HEK293T (cell line): ENCODE measurements around the gene PRDX2.

Experiments used
- ARNT ChIP-seq: fragments of 450-650 bp; IDR thresholded peaks from 2 replicates; pipeline ENCODE4 v1.6.1; 2017; ENCODE audit warnings: mild to moderate bottlenecking
- BHLHE40 ChIP-seq: fragments of 450-650 bp; IDR thresholded peaks from 2 replicates; pipeline ENCODE4 v1.6.1; 2016; ENCODE audit warnings: mild to moderate bottlenecking, moderate library complexity, borderline replicate concordance
- CTBP1 ChIP-seq: fragments of 450-650 bp; IDR thresholded peaks from 2 replicates; pipeline ENCODE4 v1.6.1; 2016; ENCODE audit warnings: borderline replicate concordance
- FOXK2 ChIP-seq: fragments of 450-650 bp; IDR thresholded peaks from 2 replicates; pipeline ENCODE4 v1.6.1; 2016; ENCODE audit warnings: mild to moderate bottlenecking
- HDGF ChIP-seq: fragments of 450-650 bp; IDR thresholded peaks from 2 replicates; pipeline ENCODE4 v1.6.1; 2017; ENCODE audit warnings: antibody characterized with exemption, borderline replicate concordance
- L3MBTL2 ChIP-seq: fragments of 450-650 bp; conservative IDR thresholded peaks from 2 replicates; pipeline ENCODE4 v1.6.1; 2016; ENCODE audit warnings: mild to moderate bottlenecking
- LEF1 ChIP-seq: fragments of 450-650 bp; IDR thresholded peaks from 2 replicates; pipeline ENCODE4 v1.6.1; 2017; ENCODE audit warnings: mild to moderate bottlenecking, borderline replicate concordance
- NFRKB ChIP-seq: fragments of 450-650 bp; IDR thresholded peaks from 2 replicates; pipeline ENCODE4 v1.6.1; 2016; ENCODE audit warnings: mild to moderate bottlenecking, moderate library complexity
- SP1 ChIP-seq: fragments of 450-650 bp; IDR thresholded peaks from 2 replicates; pipeline ENCODE4 v1.6.1; 2017
- SUZ12 ChIP-seq: fragments of 450-650 bp; IDR thresholded peaks from 2 replicates; pipeline ENCODE4 v1.6.1; 2016; ENCODE audit warnings: mild to moderate bottlenecking
- TARDBP ChIP-seq: fragments of 450-650 bp; IDR thresholded peaks from 2 replicates; pipeline ENCODE4 v1.6.1; 2016
- ZNF384 ChIP-seq: fragments of 450-650 bp; IDR thresholded peaks from 2 replicates; pipeline ENCODE4 v1.6.1; 2016

DNA sequence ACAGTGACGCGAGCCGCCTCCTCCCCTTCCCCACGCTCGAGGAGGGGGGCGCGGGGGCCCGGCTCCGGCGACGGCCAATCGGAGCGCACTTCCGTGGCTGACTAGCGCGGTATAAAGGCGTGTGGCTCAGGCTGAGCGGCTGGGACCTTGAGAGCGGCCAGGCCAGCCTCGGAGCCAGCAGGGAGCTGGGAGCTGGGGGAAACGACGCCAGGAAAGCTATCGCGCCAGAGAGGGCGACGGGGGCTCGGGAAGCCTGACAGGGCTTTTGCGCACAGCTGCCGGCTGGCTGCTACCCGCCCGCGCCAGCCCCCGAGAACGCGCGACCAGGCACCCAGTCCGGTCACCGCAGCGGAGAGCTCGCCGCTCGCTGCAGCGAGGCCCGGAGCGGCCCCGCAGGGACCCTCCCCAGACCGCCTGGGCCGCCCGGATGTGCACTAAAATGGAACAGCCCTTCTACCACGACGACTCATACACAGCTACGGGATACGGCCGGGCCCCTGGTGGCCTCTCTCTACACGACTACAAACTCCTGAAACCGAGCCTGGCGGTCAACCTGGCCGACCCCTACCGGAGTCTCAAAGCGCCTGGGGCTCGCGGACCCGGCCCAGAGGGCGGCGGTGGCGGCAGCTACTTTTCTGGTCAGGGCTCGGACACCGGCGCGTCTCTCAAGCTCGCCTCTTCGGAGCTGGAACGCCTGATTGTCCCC is 10.1 kb downstream of the PRDX2 start, which contains the start of gene JUNB:
- TF ChIP-seq ARNT (no peak), HDGF (no peak), TARDBP (no peak), ZNF384 (no peak), BHLHE40 (no peak), L3MBTL2 (peak; percentile 7; the same call in 1 of the 2 replicates), SUZ12 (no peak), LEF1 (no peak), FOXK2 (no peak), CTBP1 (no peak), SP1 (no peak), NFRKB (no peak)
